SK-N-SH (cell line): ENCODE data around the gene PTCRA. TPM values are rescaled to one million over a fixed set of nuclear protein-coding genes. Genes with fewer than 3 reads are reported as not detected.

Experiments used
- CTCF ChIA-PET: fragments of 300-600, 350-600 bp; formaldehyde crosslinking; extraction: SDS; loops from one replicate; lab custom pipeline; 2021; lab: Yijun Ruan, JAX
- POLR2A ChIA-PET: fragments of 350-600 bp; sonication (Branson Sonifier 250); formaldehyde crosslinking; extraction: SDS; loops from one replicate; lab custom pipeline; 2020; ENCODE audit warnings: antibody characterized with exemption, inconsistent platforms; lab: Yijun Ruan, JAX
- DNase-seq: peaks from one replicate; pipeline ENCODE4 v3.0.0; 2012
- H2AFZ ChIP-seq: fragments of 200-600 bp; sonication (generic); 2 replicates; pipeline ENCODE4 v1.8.1; 2016; ENCODE audit warnings: antibody characterized with exemption, mild to moderate bottlenecking, low read depth
- H3F3A ChIP-seq: fragments of 200-600 bp; sonication (generic); replicated peaks from 2 replicates; pipeline ENCODE3; 2016; ENCODE audit warnings: antibody characterized with exemption, mild to moderate bottlenecking; ENCODE audit not compliant: insufficient read depth
- H3K27ac ChIP-seq, 2 experiments: fragments of 200-500 bp in 1 of 2; fragments of 200-600 bp in 1 of 2; sonication (Bioruptor generic) in 1 of 2; sonication (generic), shearing (Covaris generic) in 1 of 2; 2 replicates each; pipeline versions ENCODE4 v1.5.1 to v1.6.1; 2014 to 2016; ENCODE audit warnings: low read depth in 2 of 2, inconsistent platforms in 1 of 2, low read length in 1 of 2, mild to moderate bottlenecking in 1 of 2, mixed read lengths in 1 of 2
- H3K27me3 ChIP-seq: fragments of 200-600 bp; sonication (generic), shearing (Covaris generic); 2 replicates; pipeline ENCODE4 v1.6.1; 2016; ENCODE audit warnings: mixed run types; ENCODE audit not compliant: insufficient read depth
- H3K36me3 ChIP-seq, 2 experiments: fragments of 200-500 bp in 1 of 2; fragments of 200-600 bp in 1 of 2; sonication (Bioruptor generic) in 1 of 2; sonication (generic) in 1 of 2; replicated peaks in 1 of 2; 2 replicates each; pipeline versions ENCODE3 to v1.5.1; 2014 to 2016; ENCODE audit warnings: low read length in 1 of 2, mild to moderate bottlenecking in 1 of 2; ENCODE audit not compliant: insufficient read depth in 2 of 2, control insufficient read depth in 1 of 2
- H3K4me1 ChIP-seq, 2 experiments: fragments of 200-500 bp in 1 of 2; fragments of 200-600 bp in 1 of 2; sonication (Bioruptor generic) in 1 of 2; sonication (generic), shearing (Covaris generic) in 1 of 2; 2 replicates each; pipeline versions ENCODE4 v1.5.1 to v1.6.1; 2014 to 2016; ENCODE audit warnings: low read depth in 1 of 2, low read length in 1 of 2, mixed run types in 1 of 2; ENCODE audit not compliant: insufficient read depth in 2 of 2, control insufficient read depth in 1 of 2
- H3K4me2 ChIP-seq: fragments of 200-600 bp; sonication (generic), shearing (Covaris generic); 2 replicates; pipeline ENCODE4 v1.6.1; 2017; ENCODE audit warnings: mixed run types
- H3K4me3 ChIP-seq, 2 experiments: fragments of 200-500 bp in 1 of 2; fragments of 200-600 bp in 1 of 2; sonication (Bioruptor generic) in 1 of 2; sonication (generic), shearing (Covaris generic) in 1 of 2; 2 replicates each; pipeline versions ENCODE4 v1.5.1 to v1.8.1; 2014 to 2016; ENCODE audit warnings: low read depth in 2 of 2, inconsistent platforms in 1 of 2, low read length in 1 of 2, mild to moderate bottlenecking in 1 of 2, mixed read lengths in 1 of 2, moderate library complexity in 1 of 2
- H3K79me2 ChIP-seq: fragments of 200-600 bp; sonication (generic); 2 replicates; pipeline ENCODE4 v1.8.1; 2017; ENCODE audit warnings: mild to moderate bottlenecking; ENCODE audit not compliant: insufficient read depth
- H3K9ac ChIP-seq: fragments of 200-600 bp; sonication (generic); 2 replicates; pipeline ENCODE4 v1.6.1; 2017; ENCODE audit warnings: mixed run types
- H3K9me2 ChIP-seq: fragments of 200-600 bp; sonication (generic); 2 replicates; pipeline ENCODE4 v1.6.1; 2017; ENCODE audit warnings: mixed run types
- H3K9me3 ChIP-seq: fragments of 200-600 bp; sonication (generic); 2 replicates; pipeline ENCODE4 v1.6.1; 2017; ENCODE audit warnings: mixed run types, mild to moderate bottlenecking, moderate library complexity
- H4K20me1 ChIP-seq: fragments of 200-600 bp; sonication (generic); 2 replicates; pipeline ENCODE4 v1.6.1; 2017; ENCODE audit warnings: mild to moderate bottlenecking, mixed run types; ENCODE audit not compliant: insufficient read depth
- CHD2 ChIP-seq: fragments of 150-350 bp; IDR thresholded peaks from 2 replicates; pipeline ENCODE4 v1.6.1; 2018; ENCODE audit warnings: low read length; ENCODE audit not compliant: partially characterized antibody
- EP300 ChIP-seq, 2 experiments: IDR thresholded peaks; 2 replicates each; pipeline versions ENCODE4 v1.4.0 to v1.6.1; 2012; ENCODE audit warnings: borderline replicate concordance in 1 of 2, low read depth in 1 of 2, low read length in 1 of 2
- FOSL2 ChIP-seq: IDR thresholded peaks from 2 replicates; pipeline ENCODE4 v1.4.0; 2012; ENCODE audit warnings: low read depth, mild to moderate bottlenecking, moderate library complexity, borderline replicate concordance
- FOXJ3 ChIP-seq: sonication (generic); formaldehyde crosslinking; IDR thresholded peaks from 2 replicates; pipeline ENCODE4 v1.5.1; 2020; ENCODE audit warnings: mild to moderate bottlenecking, missing genetic modification reagents
- FOXM1 ChIP-seq: IDR thresholded peaks from 2 replicates; pipeline ENCODE4 v1.4.0; 2012; ENCODE audit warnings: low read depth, mild to moderate bottlenecking
- GATA2 ChIP-seq: sonication (generic); formaldehyde crosslinking; IDR thresholded peaks from 2 replicates; pipeline ENCODE4 v1.5.0; 2020; ENCODE audit warnings: mild to moderate bottlenecking, missing genetic modification reagents
- IRF3 ChIP-seq: fragments of 150-350 bp; IDR thresholded peaks from 2 replicates; pipeline ENCODE4 v1.6.1; 2016; ENCODE audit warnings: mild to moderate bottlenecking, low read depth, low read length
- MAX ChIP-seq: IDR thresholded peaks from 2 replicates; pipeline ENCODE4 v1.4.0; 2012; ENCODE audit warnings: low read depth
- MXI1 ChIP-seq: IDR thresholded peaks from 2 replicates; pipeline ENCODE4 v1.6.1; 2012; ENCODE audit warnings: mild to moderate bottlenecking, low read depth, low read length, improper control_type of control experiment
- PBX3 ChIP-seq: IDR thresholded peaks from 2 replicates; pipeline ENCODE4; 2012
- POLR2AphosphoS5 ChIP-seq: IDR thresholded peaks from 2 replicates; pipeline ENCODE4 v1.6.1; 2012; ENCODE audit warnings: low read depth, low read length
- RCOR1 ChIP-seq: fragments of 150-350 bp; IDR thresholded peaks from 2 replicates; pipeline ENCODE4 v1.6.1; 2017; ENCODE audit warnings: antibody characterized with exemption, low read length
- RXRA ChIP-seq: IDR thresholded peaks from 2 replicates; pipeline ENCODE4 v1.4.0; 2012; ENCODE audit warnings: low read depth, mild to moderate bottlenecking, borderline replicate concordance
- SIN3A ChIP-seq: IDR thresholded peaks from 2 replicates; pipeline ENCODE4 v1.6.1; 2012; ENCODE audit warnings: low read depth, mild to moderate bottlenecking, low read length, moderate library complexity, borderline replicate concordance
- TAF1 ChIP-seq: IDR thresholded peaks from 2 replicates; pipeline ENCODE4 v1.6.1; 2012; ENCODE audit warnings: low read depth, mild to moderate bottlenecking, low read length, moderate library complexity, borderline replicate concordance
- USF1 ChIP-seq: IDR thresholded peaks from 2 replicates; pipeline ENCODE4 v1.4.0; 2012; ENCODE audit warnings: low read depth, borderline replicate concordance
- YY1 ChIP-seq: IDR thresholded peaks from 2 replicates; pipeline ENCODE4 v1.4.0; 2012; ENCODE audit warnings: low read depth, mild to moderate bottlenecking
- ZBTB33 ChIP-seq: IDR thresholded peaks from 2 replicates; pipeline ENCODE4 v1.4.0; 2012; ENCODE audit warnings: low read depth, borderline replicate concordance
- WGBS: methylation state at CpG from one replicate; pipeline ENCODE4 v1.1.6; 2017; ENCODE audit warnings: low lambda C conversion rate; 5-methylcytosine and 5-hydroxymethylcytosine counted together
- polyA plus RNA-seq, 3 experiments: library from polyadenylated mRNA; depleted of rRNA; stranded (reverse); fragments of >200 nt; gene quantifications; 2 replicates each; pipeline ENCODE4 v1.2.3, GENCODE V29; 2012

PTCRA gene
- polyA plus RNA-seq, 1 of the 3 experiments (the other 2 are of a cell fraction) = not detected

- TF ChIP-seq FOXM1 = no peak
- TF ChIP-seq FOSL2 = no peak
- no peak; the same call in none of the 2 replicates for TF ChIP-seq TAF1
- no peak for TF ChIP-seq ZBTB33
- TF ChIP-seq GATA2 (CRISPR knock-in tag) = no peak
- peak; percentile 85 for TF ChIP-seq USF1
- TF ChIP-seq MXI1 = peak; percentile 98
- TF ChIP-seq CHD2 = peak; percentile 90
- TF ChIP-seq POLR2AphosphoS5 = peak; percentile 93
Measured at GRCh38 chr6:42928986-42929820, 13.3 kb downstream of the PTCRA start, which contains the start of gene CNPY3 (continued).

GRCh38 chr6:42929821-42930360 is 14.0 kb downstream of the PTCRA start:
- Histone ChIP-seq H3K36me3 (peaks cover 9 to 23% of the 10 kb centered on the region in 2 experiments), H3K79me2 (peaks cover 49% of the 10 kb centered on the region), H3K4me1 (peaks cover 0 to 15% of the 10 kb centered on the region in 2 experiments; a peak in 1 of 4 replicates), H3K27me3 (no peaks in the 10 kb centered on the region), H3K9me2 (no peaks in the 10 kb centered on the region), H3F3A (peaks cover 35% of the 10 kb centered on the region), H3K4me3 (peak overlapping the region; percentile 71 to 78), H3K4me2 (peak overlapping the region; percentile 86), H3K9me3 (no peaks in the 10 kb centered on the region), H3K27ac (peak overlapping the region; percentile 92 to 93), H2AFZ (peak overlapping the region; percentile 36; the same call in 1 of the 2 replicates), H3K9ac (peak overlapping the region; percentile 78), H4K20me1 (no peaks in the 10 kb centered on the region; the same call in 1 of the 2 replicates)
- POLR2A ChIA-PET = interaction anchor here (0.6 to 2.8 kb wide), 18 partner anchors 9 to 1305 kb away, joined by 3 to 16 read pairs (median 5); partner anchors contain the start of genes CUL7, KLHDC3, MEA1 and PEX6
- under 1% methylated on average over 16 of the region's 16 CpGs for WGBS
- DNase-seq = peak; percentile 79
- CTCF ChIA-PET = interaction anchor here (0.7 to 2.1 kb wide), 6 partner anchors 10 to 49 kb away, joined by 3 to 11 read pairs (median 4); partner anchors contain the start of gene PEX6
- TF ChIP-seq YY1 = no peak
- peak; percentile 77 for TF ChIP-seq FOSL2
- TF ChIP-seq FOXJ3 (CRISPR knock-in tag) = no peak
- TF ChIP-seq RCOR1 = no peak
- no peak for TF ChIP-seq PBX3
- TF ChIP-seq MAX = no peak
- no peak for TF ChIP-seq EP300 (IDR thresholded peaks at IDR 0.05; ENCODE audit: borderline replicate concordance in 1 of 2, low read depth in 1 of 2, low read length in 1 of 2)
- no peak; the same call in 1 of the 2 replicates for TF ChIP-seq SIN3A
- no peak for TF ChIP-seq ZBTB33
- no peak for TF ChIP-seq TAF1
- TF ChIP-seq RXRA = no peak; the same call in 1 of the 2 replicates
- no peak for TF ChIP-seq MXI1
- TF ChIP-seq IRF3 = no peak
